ENCODE results near the gene ATP12A. TPM values are rescaled to one million over a fixed set of nuclear protein-coding genes. Genes with fewer than 3 reads are reported as not detected.
A peak's percentile ranks its signal among the peaks of the same experiment; 100 is the strongest.

The ATP12A gene
- total RNA-seq, 1 donor from 2014 or later = not detected

GRCh38 chr13:24706886-24707585 lies 26.8 kb downstream of the ATP12A start:
- Mint-ChIP-seq H3K36me3 (ENCODE audit: low read depth) (no peaks in the 10 kb centered on the region), H3K27me3 (ENCODE audit: low read depth) (peaks cover 5% of the 10 kb centered on the region), H3K4me1 (ENCODE audit: low read depth) (no peaks in the 10 kb centered on the region), H3K27ac (ENCODE audit: unreplicated experiment) (no peak overlapping the region), H3K4me3 (ENCODE audit: unreplicated experiment) (no peak overlapping the region), H3K9me3 (ENCODE audit: low read depth) (no peaks in the 10 kb centered on the region)
- TF ChIP-seq, protein P1, sequence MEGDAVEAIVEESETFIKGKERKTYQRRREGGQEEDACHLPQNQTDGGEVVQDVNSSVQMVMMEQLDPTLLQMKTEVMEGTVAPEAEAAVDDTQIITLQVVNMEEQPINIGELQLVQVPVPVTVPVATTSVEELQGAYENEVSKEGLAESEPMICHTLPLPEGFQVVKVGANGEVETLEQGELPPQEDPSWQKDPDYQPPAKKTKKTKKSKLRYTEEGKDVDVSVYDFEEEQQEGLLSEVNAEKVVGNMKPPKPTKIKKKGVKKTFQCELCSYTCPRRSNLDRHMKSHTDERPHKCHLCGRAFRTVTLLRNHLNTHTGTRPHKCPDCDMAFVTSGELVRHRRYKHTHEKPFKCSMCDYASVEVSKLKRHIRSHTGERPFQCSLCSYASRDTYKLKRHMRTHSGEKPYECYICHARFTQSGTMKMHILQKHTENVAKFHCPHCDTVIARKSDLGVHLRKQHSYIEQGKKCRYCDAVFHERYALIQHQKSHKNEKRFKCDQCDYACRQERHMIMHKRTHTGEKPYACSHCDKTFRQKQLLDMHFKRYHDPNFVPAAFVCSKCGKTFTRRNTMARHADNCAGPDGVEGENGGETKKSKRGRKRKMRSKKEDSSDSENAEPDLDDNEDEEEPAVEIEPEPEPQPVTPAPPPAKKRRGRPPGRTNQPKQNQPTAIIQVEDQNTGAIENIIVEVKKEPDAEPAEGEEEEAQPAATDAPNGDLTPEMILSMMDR (IDR thresholded peaks at IDR 0.05) = no peak
- DNase-seq (ENCODE audit: low spot score) = no peak

DNA sequence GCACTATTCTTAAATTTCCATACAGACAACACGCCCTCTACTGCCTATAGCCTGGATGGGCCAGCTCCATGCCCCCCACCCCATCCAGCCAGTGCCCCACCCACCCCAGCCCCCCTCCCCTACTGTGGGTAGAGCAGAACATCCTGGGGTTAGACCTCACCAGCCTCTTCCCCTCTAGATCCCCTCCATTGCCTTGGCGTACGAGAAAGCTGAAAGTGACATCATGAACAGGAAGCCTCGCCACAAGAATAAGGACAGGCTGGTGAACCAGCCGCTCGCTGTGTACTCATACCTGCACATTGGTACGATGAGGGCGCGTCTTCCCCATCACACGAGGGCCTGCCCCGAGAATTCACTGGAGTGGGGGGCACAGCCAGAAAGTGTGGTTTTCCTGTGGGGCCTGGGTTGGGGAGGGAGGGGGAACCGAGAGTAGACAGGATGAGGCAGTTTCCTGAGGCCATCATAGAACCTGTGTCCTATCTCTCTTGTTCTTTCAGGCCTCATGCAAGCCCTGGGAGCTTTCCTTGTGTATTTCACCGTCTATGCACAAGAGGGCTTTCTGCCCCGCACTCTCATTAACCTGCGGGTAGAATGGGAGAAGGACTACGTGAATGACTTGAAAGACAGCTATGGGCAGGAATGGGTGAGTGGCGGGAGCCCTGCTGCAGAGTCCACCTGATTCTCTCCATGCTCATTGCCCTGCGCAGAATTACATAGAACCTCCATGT lies 29.1 kb downstream of the ATP12A start:
- Mint-ChIP-seq H3K36me3 (ENCODE audit: low read depth) (no peaks in the 10 kb centered on the region), H3K27me3 (ENCODE audit: low read depth) (peaks cover 5% of the 10 kb centered on the region), H3K4me3 (ENCODE audit: unreplicated experiment) (no peak overlapping the region), H3K9me3 (ENCODE audit: low read depth) (no peaks in the 10 kb centered on the region), H3K4me1 (ENCODE audit: low read depth) (peaks cover 5% of the 10 kb centered on the region), H3K27ac (ENCODE audit: unreplicated experiment) (no peak overlapping the region)
- TF ChIP-seq, protein P1 (IDR thresholded peaks at IDR 0.05) = no peak
- DNase-seq (ENCODE audit: low spot score) = peak; percentile 54

GRCh38 chr13:24713022-24713421 lies 32.8 kb downstream of the ATP12A start:
- Mint-ChIP-seq H3K27ac (ENCODE audit: unreplicated experiment) (no peak overlapping the region), H3K4me3 (ENCODE audit: unreplicated experiment) (no peak overlapping the region), H3K36me3 (ENCODE audit: low read depth) (no peaks in the 10 kb centered on the region), H3K9me3 (ENCODE audit: low read depth) (no peaks in the 10 kb centered on the region), H3K27me3 (ENCODE audit: low read depth) (peaks cover 15% of the 10 kb centered on the region), H3K4me1 (ENCODE audit: low read depth) (peaks cover 5% of the 10 kb centered on the region)
- TF ChIP-seq, protein P1 (IDR thresholded peaks at IDR 0.05) = no peak
- no peak for DNase-seq (ENCODE audit: low spot score)

DNA sequence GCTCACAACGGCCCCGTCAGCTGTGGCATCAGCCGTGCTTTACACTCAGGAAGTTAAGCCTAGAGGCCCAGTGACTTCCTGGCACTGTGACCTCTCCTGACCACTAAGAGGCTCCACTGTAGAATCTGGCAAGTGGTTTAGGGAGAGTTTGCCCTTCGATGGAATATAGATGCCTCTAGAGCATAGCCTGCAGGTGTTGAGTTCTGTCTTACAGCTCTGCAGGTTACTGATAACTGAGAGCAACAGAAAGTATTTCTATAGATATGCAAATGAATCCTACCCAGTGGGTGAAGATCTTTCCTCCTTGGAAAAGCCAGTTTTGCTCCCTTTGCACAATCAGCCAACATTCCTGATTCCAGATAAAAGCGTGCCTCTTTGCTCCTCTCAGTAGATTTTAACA lies 35.8 kb downstream of the ATP12A start:
- TF ChIP-seq, protein P1 (IDR thresholded peaks at IDR 0.05) = no peak
- no peaks in the 10 kb centered on the region for H3K9me3 Mint-ChIP-seq (ENCODE audit: low read depth)
- peaks cover 5% of the 10 kb centered on the region for H3K4me1 Mint-ChIP-seq (ENCODE audit: low read depth)
- DNase-seq (ENCODE audit: low spot score) = no peak
- H3K27ac Mint-ChIP-seq (ENCODE audit: unreplicated experiment) = no peak overlapping the region
- H3K27me3 Mint-ChIP-seq (ENCODE audit: low read depth) = peaks cover 23% of the 10 kb centered on the region
- no peaks in the 10 kb centered on the region for H3K36me3 Mint-ChIP-seq (ENCODE audit: low read depth)
- H3K4me3 Mint-ChIP-seq (ENCODE audit: unreplicated experiment) = no peak overlapping the region

GRCh38 chr13:24716446-24716845 lies 36.2 kb downstream of the ATP12A start:
- peaks cover 5% of the 10 kb centered on the region for H3K4me1 Mint-ChIP-seq (ENCODE audit: low read depth)
- H3K36me3 Mint-ChIP-seq (ENCODE audit: low read depth) = no peaks in the 10 kb centered on the region
- peaks cover 23% of the 10 kb centered on the region for H3K27me3 Mint-ChIP-seq (ENCODE audit: low read depth)
- H3K4me3 Mint-ChIP-seq (ENCODE audit: unreplicated experiment) = no peak overlapping the region
- no peak overlapping the region for H3K27ac Mint-ChIP-seq (ENCODE audit: unreplicated experiment)
- no peak for DNase-seq (ENCODE audit: low spot score)
- no peaks in the 10 kb centered on the region for H3K9me3 Mint-ChIP-seq (ENCODE audit: low read depth)
- TF ChIP-seq, protein P1 (IDR thresholded peaks at IDR 0.05) = no peak

All from chondrocyte (in vitro differentiated cells).